HepG2 (cell line): ENCODE results near the gene MFN2. TPM values are rescaled to one million over a fixed set of nuclear protein-coding genes. Genes with fewer than 3 reads are reported as not detected.

ENCODE experiments used
- AFF4 ChIP-seq: sonication (generic); formaldehyde crosslinking; IDR thresholded peaks from 2 replicates; pipeline ENCODE4 v1.4.0; 2020; ENCODE audit warnings: missing genetic modification reagents
- GZF1 ChIP-seq: sonication (generic); formaldehyde crosslinking; IDR thresholded peaks from 2 replicates; pipeline ENCODE4 v1.5.1; 2020; ENCODE audit warnings: mild to moderate bottlenecking, missing genetic modification reagents
- KAT8 ChIP-seq: IDR thresholded peaks from 2 replicates; pipeline ENCODE4 v1.6.1; 2016; ENCODE audit warnings: missing genetic modification reagents, missing compliant biosample characterization
- KMT2B ChIP-seq: IDR thresholded peaks from 2 replicates; pipeline ENCODE4 v1.6.1; 2016; ENCODE audit warnings: missing genetic modification reagents, missing compliant biosample characterization
- MEIS1 ChIP-seq: sonication (generic); formaldehyde crosslinking; IDR thresholded peaks from 2 replicates; pipeline ENCODE4 v1.9.0; 2021; ENCODE audit warnings: mild to moderate bottlenecking, missing genetic modification reagents, moderate library complexity, borderline replicate concordance
- MIER2 ChIP-seq: IDR thresholded peaks from 2 replicates; pipeline ENCODE4 v1.6.1; 2016; ENCODE audit warnings: missing biosample characterization, missing genetic modification reagents
- MLLT10 ChIP-seq: sonication (generic); formaldehyde crosslinking; IDR thresholded peaks from 2 replicates; pipeline ENCODE4 v1.4.0; 2020; ENCODE audit warnings: missing genetic modification reagents
- PAWR ChIP-seq: sonication (generic); formaldehyde crosslinking; IDR thresholded peaks from 2 replicates; pipeline ENCODE4 v1.4.0; 2020; ENCODE audit warnings: missing genetic modification reagents, mild to moderate bottlenecking, borderline replicate concordance
- PAX8 ChIP-seq: sonication (generic); formaldehyde crosslinking; IDR thresholded peaks from 2 replicates; pipeline ENCODE4 v1.8.0; 2022; ENCODE audit warnings: mild to moderate bottlenecking, missing genetic modification reagents, borderline replicate concordance
- SALL2 ChIP-seq: sonication (generic); formaldehyde crosslinking; IDR thresholded peaks from 2 replicates; pipeline ENCODE4 v1.8.1; 2023; ENCODE audit warnings: mild to moderate bottlenecking, missing genetic modification reagents, inconsistent platforms
- SCMH1 ChIP-seq: sonication (generic); formaldehyde crosslinking; IDR thresholded peaks from 2 replicates; pipeline ENCODE4 v1.9.0; 2021; ENCODE audit warnings: missing genetic modification reagents, mild to moderate bottlenecking, borderline replicate concordance
- SMAD1 ChIP-seq: sonication (generic); formaldehyde crosslinking; IDR thresholded peaks from 2 replicates; pipeline ENCODE4 v1.4.0; 2020; ENCODE audit warnings: missing genetic modification reagents, low read depth, mild to moderate bottlenecking, borderline replicate concordance
- STAG1 ChIP-seq: sonication (generic); formaldehyde crosslinking; IDR thresholded peaks from 2 replicates; pipeline ENCODE4 v1.4.0; 2020; ENCODE audit warnings: missing genetic modification reagents
- STAT6 ChIP-seq: sonication (generic); formaldehyde crosslinking; IDR thresholded peaks from 2 replicates; pipeline ENCODE4 v1.4.0; 2020; ENCODE audit warnings: missing genetic modification reagents, mild to moderate bottlenecking, borderline replicate concordance
- ZBTB21 ChIP-seq: sonication (generic); formaldehyde crosslinking; IDR thresholded peaks from 2 replicates; pipeline ENCODE4 v1.4.0; 2020; ENCODE audit warnings: missing genetic modification reagents
- ZKSCAN1 ChIP-seq: fragments of 150-350 bp; IDR thresholded peaks from 2 replicates; pipeline ENCODE4 v1.6.1; 2014; ENCODE audit warnings: low read length
- ZNF143 ChIP-seq: sonication (generic); formaldehyde crosslinking; IDR thresholded peaks from 2 replicates; pipeline ENCODE4 v1.4.0; 2020; ENCODE audit warnings: missing genetic modification reagents
- ZNF160 ChIP-seq: sonication (generic); formaldehyde crosslinking; IDR thresholded peaks from 2 replicates; pipeline ENCODE4 v1.8.0; 2022; ENCODE audit warnings: mild to moderate bottlenecking, inconsistent platforms, missing genetic modification reagents
- ZNF232 ChIP-seq: sonication (generic); formaldehyde crosslinking; IDR thresholded peaks from 2 replicates; pipeline ENCODE4 v1.4.0; 2020; ENCODE audit warnings: missing genetic modification reagents, borderline replicate concordance
- ZNF367 ChIP-seq: sonication (generic); formaldehyde crosslinking; IDR thresholded peaks from 2 replicates; pipeline ENCODE4 v1.4.0; 2020; ENCODE audit warnings: missing genetic modification reagents, borderline replicate concordance
- ZNF552 ChIP-seq: sonication (generic); formaldehyde crosslinking; IDR thresholded peaks from 2 replicates; pipeline ENCODE4 v1.9.0; 2022; ENCODE audit warnings: missing genetic modification reagents, mild to moderate bottlenecking, borderline replicate concordance
- ZNF746 ChIP-seq: sonication (generic); formaldehyde crosslinking; IDR thresholded peaks from 2 replicates; pipeline ENCODE4 v1.8.0; 2022; ENCODE audit warnings: mild to moderate bottlenecking, missing genetic modification reagents
- ZNF790 ChIP-seq: sonication (generic); formaldehyde crosslinking; IDR thresholded peaks from 2 replicates; pipeline ENCODE4 v1.8.0; 2022; ENCODE audit warnings: missing genetic modification reagents, mild to moderate bottlenecking, borderline replicate concordance
- ZSCAN20 ChIP-seq: sonication (generic); formaldehyde crosslinking; IDR thresholded peaks from 2 replicates; pipeline ENCODE4 v1.4.0; 2020; ENCODE audit warnings: missing genetic modification reagents, mild to moderate bottlenecking, borderline replicate concordance
- polyA plus RNA-seq, 8 experiments: library from polyadenylated mRNA; depleted of rRNA in 3 of 8; stranded (reverse) in 7 of 8; unstranded in 1 of 8; fragments of >200 nt; fragmentation: Illumina TruSeq in 4 of 8; extraction: Trizol in 4 of 8; gene quantifications; 2 replicates each; pipeline versions ENCODE4 v1.2.1 to v1.2.3, GENCODE V29; 2011 to 2016; ENCODE audit warnings: low read depth in 4 of 8, missing spikeins in 1 of 8, mixed read lengths in 1 of 8; ENCODE audit not compliant: insufficient read depth in 1 of 8
- total RNA-seq, 5 experiments: library from RNA; depleted of rRNA; stranded (reverse); fragments of >200 nt; fragmentation: Illumina TruSeq; extraction: Trizol; gene quantifications; 2 replicates each; pipeline ENCODE4 v1.2.3, GENCODE V29; 2016; ENCODE audit warnings: low read depth in 1 of 5

MFN2 gene
- total and polyA plus RNA-seq, 2 of the 13 experiments (the other 11 are each of a cell fraction or from before 2014, with no cell fraction given) = 38.7 to 60.9 TPM

- TF ChIP-seq MEIS1 (CRISPR knock-in tag) = no peak
- TF ChIP-seq ZKSCAN1 = no peak
- TF ChIP-seq ZNF790 (CRISPR knock-in tag) = no peak
- TF ChIP-seq SCMH1 = no peak
- no peak for TF ChIP-seq ZNF143
- TF ChIP-seq AFF4 = no peak
- no peak for TF ChIP-seq STAT6 (CRISPR knock-in tag)
- no peak for TF ChIP-seq ZSCAN20 (CRISPR knock-in tag)
- no peak for TF ChIP-seq ZNF232 (CRISPR knock-in tag)
- no peak for TF ChIP-seq KAT8
- no peak for TF ChIP-seq ZNF552 (CRISPR knock-in tag)
- no peak for TF ChIP-seq ZNF160 (CRISPR knock-in tag)
- TF ChIP-seq MIER2 = no peak
- no peak for TF ChIP-seq MLLT10 (CRISPR knock-in tag)
- no peak for TF ChIP-seq ZNF367
- TF ChIP-seq ZBTB21 (CRISPR knock-in tag) = no peak
- no peak for TF ChIP-seq GZF1
- TF ChIP-seq STAG1 (CRISPR knock-in tag) = no peak
- no peak for TF ChIP-seq PAWR
- TF ChIP-seq SMAD1 (CRISPR knock-in tag) = no peak
- no peak for TF ChIP-seq KMT2B (CRISPR knock-in tag)
- no peak for TF ChIP-seq SALL2 (CRISPR knock-in tag)
- TF ChIP-seq PAX8 = no peak
- no peak for TF ChIP-seq ZNF746 (CRISPR knock-in tag)
These were observed 39.9 kb upstream of the MFN2 start (continued) for GRCh38 chr1:11940260-11940921.
